HG03469 (cell line): Measurements from ENCODE around the gene ADSS1.

Experiments
- ATAC-seq: cut with Tn5 transposase; IDR thresholded peaks from one replicate; pipeline ENCODE4 v1.9.1; 2021; ENCODE audit warnings: mild to moderate bottlenecking, moderate library complexity, moderate number of reproducible peaks; ENCODE audit not compliant: unreplicated experiment

Gene ADSS1

GRCh38 chr14:104776961-104777807 lies 53.2 kb downstream of the ADSS1 start:
- no peak for ATAC-seq

- ATAC-seq: no peak
Measured at GRCh38 chr14:104777808-104778249, 53.8 kb downstream of the ADSS1 start.

GRCh38 chr14:104778694-104779331 lies 54.8 kb downstream of the ADSS1 start:
- ATAC-seq: no peak

- ATAC-seq: no peak
Measured at GRCh38 chr14:104779776-104780512, 55.9 kb downstream of the ADSS1 start.

- no peak for ATAC-seq
Measured at GRCh38 chr14:104780513-104781030, 56.5 kb downstream of the ADSS1 start.

- ATAC-seq: no peak
Measured at GRCh38 chr14:104781271-104782077, 57.4 kb downstream of the ADSS1 start.

- ATAC-seq: no peak
Measured at GRCh38 chr14:104782086-104782807, 58.2 kb downstream of the ADSS1 start.

GRCh38 chr14:104782808-104783139 lies 58.7 kb downstream of the ADSS1 start:
- ATAC-seq: no peak

- ATAC-seq: no peak
Measured at GRCh38 chr14:104783484-104784217, 59.6 kb downstream of the ADSS1 start.

GRCh38 chr14:104784218-104784568 lies 60.2 kb downstream of the ADSS1 start:
- ATAC-seq: no peak

GRCh38 chr14:104784846-104785707 lies 61.0 kb downstream of the ADSS1 start:
- ATAC-seq: no peak

GRCh38 chr14:104785708-104786080 lies 61.7 kb downstream of the ADSS1 start:
- no peak for ATAC-seq

- no peak for ATAC-seq
Measured at GRCh38 chr14:104786091-104786586, 62.1 kb downstream of the ADSS1 start.

- ATAC-seq: no peak
Measured at GRCh38 chr14:104786726-104787675, 63.0 kb downstream of the ADSS1 start.

- ATAC-seq: no peak
Measured at GRCh38 chr14:104787736-104788135, 63.7 kb downstream of the ADSS1 start.

- no peak for ATAC-seq
Measured at GRCh38 chr14:104788161-104788818, 64.3 kb downstream of the ADSS1 start.
